ENCODE results near the gene AGO1. TPM values are rescaled to one million over a fixed set of nuclear protein-coding genes. Genes with fewer than 3 reads are reported as not detected.
A peak's percentile ranks its signal among the peaks of the same experiment; 100 is the strongest.

The AGO1 gene
- total and polyA plus RNA-seq, 2 of the 13 experiments (the other 11 are each of a cell fraction or from before 2014, with no cell fraction given): 9.2 to 18.6 TPM

GRCh38 chr1:35882945-35883634, at the start of gene AGO1 (continued):
- TF ChIP-seq GLI4 (CRISPR knock-in tag; IDR thresholded peaks at IDR 0.05; ENCODE audit: borderline replicate concordance) (no peak), SOX5 (CRISPR knock-in tag; IDR thresholded peaks at IDR 0.05; ENCODE audit: borderline replicate concordance) (0 out of 2 replicates have a peak, but pooled peaks have one; percentile 35), SALL2 (CRISPR knock-in tag; IDR thresholded peaks at IDR 0.05) (no peak; the same call in 1 of the 2 replicates), REST (IDR thresholded peaks at IDR 0.05; ENCODE audit: borderline replicate concordance in 1 of 2, low read depth in 1 of 2, low read length in 2 of 2) (peak; percentile 17 to 36; a peak in 3 of 4 replicates), SP1 (IDR thresholded peaks at IDR 0.05) (no peak), SP1 (CRISPR knock-in tag; IDR thresholded peaks at IDR 0.05) (peak; percentile 62), ZNF7 (CRISPR knock-in tag; IDR thresholded peaks at IDR 0.05) (no peak), MYPOP (CRISPR knock-in tag; IDR thresholded peaks at IDR 0.05) (no peak), DDIT3 (CRISPR knock-in tag; IDR thresholded peaks at IDR 0.05) (no peak), ZNF430 (CRISPR knock-in tag; IDR thresholded peaks at IDR 0.05) (no peak), ZIK1 (CRISPR knock-in tag; IDR thresholded peaks at IDR 0.05; ENCODE audit: borderline replicate concordance, low read depth) (no peak), CCAR2 (optimal IDR thresholded peaks at IDR 0.05; ENCODE audit: low read depth, low read length) (no peak), PHF20 (CRISPR knock-in tag; IDR thresholded peaks at IDR 0.05) (peak; percentile 65), MAFK (conservative IDR thresholded peaks at IDR 0.05 in 1 of 2, IDR thresholded peaks at IDR 0.05 in 1 of 2; ENCODE audit: low read length in 2 of 2) (no peak), MIER3 (CRISPR knock-in tag; IDR thresholded peaks at IDR 0.05; ENCODE audit: borderline replicate concordance) (no peak), SRY (CRISPR knock-in tag; IDR thresholded peaks at IDR 0.05) (no peak), POGZ (CRISPR knock-in tag; IDR thresholded peaks at IDR 0.05) (peak; percentile 69), MAX (IDR thresholded peaks at IDR 0.05) (0 out of 2 replicates have a peak, but pooled peaks have one; percentile 26), GZF1 (CRISPR knock-in tag; IDR thresholded peaks at IDR 0.05) (0 out of 2 replicates have a peak, but pooled peaks have one; percentile 61), ZNF136 (CRISPR knock-in tag; IDR thresholded peaks at IDR 0.05; ENCODE audit: low read depth) (no peak), ZKSCAN5 (CRISPR knock-in tag; IDR thresholded peaks at IDR 0.05) (no peak), ONECUT2 (CRISPR knock-in tag; IDR thresholded peaks at IDR 0.05) (no peak), ZNF124 (CRISPR knock-in tag; IDR thresholded peaks at IDR 0.05) (0 out of 2 replicates have a peak, but pooled peaks have one; percentile 28), POLR2AphosphoS5 (IDR thresholded peaks at IDR 0.05; ENCODE audit: low read depth, low read length) (peak; percentile 60), TFDP2 (CRISPR knock-in tag; IDR thresholded peaks at IDR 0.05) (peak; percentile 60)
